HepG2 (cell line): ENCODE data around the gene AKR1A1. TPM values are rescaled to one million over a fixed set of nuclear protein-coding genes. Genes with fewer than 3 reads are reported as not detected.

Source experiments
- ATF1 ChIP-seq: IDR thresholded peaks from 2 replicates; pipeline ENCODE4 v1.6.1; 2016; ENCODE audit warnings: mild to moderate bottlenecking, control low read depth
- CENPBD1 ChIP-seq: sonication (generic); formaldehyde crosslinking; IDR thresholded peaks from 2 replicates; pipeline ENCODE4 v1.8.0; 2022; ENCODE audit warnings: missing genetic modification reagents, low read depth, mild to moderate bottlenecking, borderline replicate concordance
- FOXP4 ChIP-seq: sonication (generic); formaldehyde crosslinking; IDR thresholded peaks from 2 replicates; pipeline ENCODE4 v1.4.0; 2020; ENCODE audit warnings: missing genetic modification reagents
- HNF4G ChIP-seq, 2 experiments: sonication (generic) in 1 of 2; formaldehyde crosslinking in 1 of 2; IDR thresholded peaks; 2 replicates each; pipeline versions ENCODE4 v1.4.0 to v1.6.1; 2011 to 2020; ENCODE audit warnings: borderline replicate concordance in 2 of 2, low read depth in 2 of 2, mild to moderate bottlenecking in 2 of 2, low read length in 1 of 2, missing genetic modification reagents in 1 of 2, moderate library complexity in 1 of 2
- ISL2 ChIP-seq: sonication (generic); formaldehyde crosslinking; IDR thresholded peaks from 2 replicates; pipeline ENCODE4 v1.5.0; 2020; ENCODE audit warnings: missing genetic modification reagents
- JARID2 ChIP-seq: sonication (generic); formaldehyde crosslinking; IDR thresholded peaks from 2 replicates; pipeline ENCODE4 v1.8.1; 2023; ENCODE audit warnings: missing genetic modification reagents, inconsistent platforms; ENCODE audit not compliant: insufficient replicate concordance
- MIER3 ChIP-seq: IDR thresholded peaks from 2 replicates; pipeline ENCODE4 v1.6.1; 2016; ENCODE audit warnings: missing compliant biosample characterization, borderline replicate concordance
- MLLT10 ChIP-seq: sonication (generic); formaldehyde crosslinking; IDR thresholded peaks from 2 replicates; pipeline ENCODE4 v1.4.0; 2020; ENCODE audit warnings: missing genetic modification reagents
- NFAT5 ChIP-seq: sonication (generic); formaldehyde crosslinking; IDR thresholded peaks from 2 replicates; pipeline ENCODE4 v1.4.0; 2020; ENCODE audit warnings: missing genetic modification reagents
- NFYB ChIP-seq: sonication (generic); formaldehyde crosslinking; IDR thresholded peaks from 2 replicates; pipeline ENCODE4 v1.4.0; 2020; ENCODE audit warnings: missing genetic modification reagents
- REXO4 ChIP-seq: sonication (generic); formaldehyde crosslinking; IDR thresholded peaks from 2 replicates; pipeline ENCODE4 v1.8.0; 2022; ENCODE audit warnings: missing genetic modification reagents, mild to moderate bottlenecking, borderline replicate concordance
- RXRB ChIP-seq: IDR thresholded peaks from 2 replicates; pipeline ENCODE4 v1.6.1; 2016; ENCODE audit warnings: borderline replicate concordance, missing genetic modification reagents, missing compliant biosample characterization
- SMARCC2 ChIP-seq: fragments of 450-650 bp; IDR thresholded peaks from 2 replicates; pipeline ENCODE4 v1.6.1; 2017; ENCODE audit warnings: antibody characterized with exemption, mild to moderate bottlenecking
- SMYD3 ChIP-seq: sonication (generic); formaldehyde crosslinking; IDR thresholded peaks from 2 replicates; pipeline ENCODE4 v1.8.1; 2023; ENCODE audit warnings: mild to moderate bottlenecking, missing genetic modification reagents
- TFAP4 ChIP-seq: sonication (generic); IDR thresholded peaks from 2 replicates; pipeline ENCODE4 v1.6.1; 2016; ENCODE audit warnings: low read depth, borderline replicate concordance
- TP53 ChIP-seq: sonication (generic); formaldehyde crosslinking; conservative IDR thresholded peaks from 2 replicates; pipeline ENCODE4 v1.4.0; 2020; ENCODE audit warnings: missing genetic modification reagents
- ZNF569 ChIP-seq: sonication (generic); formaldehyde crosslinking; IDR thresholded peaks from 2 replicates; pipeline ENCODE4 v1.5.0; 2020; ENCODE audit warnings: mild to moderate bottlenecking, missing genetic modification reagents, moderate library complexity, borderline replicate concordance
- ZNF674 ChIP-seq: sonication (generic); formaldehyde crosslinking; IDR thresholded peaks from 2 replicates; pipeline ENCODE4 v1.5.0; 2020; ENCODE audit warnings: low read depth, mild to moderate bottlenecking, missing genetic modification reagents
- ZNF850 ChIP-seq: sonication (generic); formaldehyde crosslinking; conservative IDR thresholded peaks from 2 replicates; pipeline ENCODE4 v1.9.0; 2021; ENCODE audit warnings: mild to moderate bottlenecking, missing genetic modification reagents
- ZSCAN30 ChIP-seq: sonication (generic); formaldehyde crosslinking; IDR thresholded peaks from 2 replicates; pipeline ENCODE4 v1.5.0; 2020; ENCODE audit warnings: mild to moderate bottlenecking, missing genetic modification reagents
- polyA plus RNA-seq, 8 experiments: library from polyadenylated mRNA; depleted of rRNA in 3 of 8; stranded (reverse) in 7 of 8; unstranded in 1 of 8; fragments of >200 nt; fragmentation: Illumina TruSeq in 4 of 8; extraction: Trizol in 4 of 8; gene quantifications; 2 replicates each; pipeline versions ENCODE4 v1.2.1 to v1.2.3, GENCODE V29; 2011 to 2016; ENCODE audit warnings: low read depth in 4 of 8, missing spikeins in 1 of 8, mixed read lengths in 1 of 8; ENCODE audit not compliant: insufficient read depth in 1 of 8
- total RNA-seq, 5 experiments: library from RNA; depleted of rRNA; stranded (reverse); fragments of >200 nt; fragmentation: Illumina TruSeq; extraction: Trizol; gene quantifications; 2 replicates each; pipeline ENCODE4 v1.2.3, GENCODE V29; 2016; ENCODE audit warnings: low read depth in 1 of 5
- TF ChIP-seq, protein P1 (sequence below): sonication (generic); formaldehyde crosslinking; IDR thresholded peaks from 2 replicates; pipeline ENCODE4 v1.5.1; 2020; ENCODE audit warnings: mild to moderate bottlenecking, moderate library complexity, missing genetic modification reagents

AKR1A1 gene
- total and polyA plus RNA-seq, 2 of the 13 experiments (the other 11 are each of a cell fraction or from before 2014, with no cell fraction given): 181 to 217 TPM

DNA sequence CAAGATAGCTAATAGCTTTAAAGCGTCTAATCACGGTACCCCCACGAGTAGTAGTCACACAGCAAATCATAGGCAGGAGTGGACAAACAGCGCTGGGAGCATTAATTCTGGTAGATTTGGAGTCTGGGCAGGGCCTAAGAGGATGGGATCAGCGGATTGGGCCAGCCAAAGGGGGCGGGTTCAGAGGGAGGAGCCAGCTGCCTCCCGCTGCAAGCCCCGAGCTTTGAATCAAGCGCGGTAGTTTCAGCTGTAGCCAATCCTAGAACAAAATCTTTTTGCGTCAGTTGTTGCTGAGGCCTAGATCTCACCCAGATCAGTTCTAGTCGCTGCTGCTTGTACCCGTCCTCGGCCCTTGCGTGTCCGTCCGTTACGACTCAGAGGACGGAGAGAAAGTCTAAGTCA, 32.6 kb downstream of the AKR1A1 start (continued):
- TF ChIP-seq FOXP4 (CRISPR knock-in tag): no peak
- no peak for TF ChIP-seq MLLT10 (CRISPR knock-in tag)
- no peak for TF ChIP-seq TP53 (CRISPR knock-in tag)
- no peak for TF ChIP-seq RXRB (CRISPR knock-in tag)
- no peak for TF ChIP-seq NFAT5 (CRISPR knock-in tag)
- TF ChIP-seq JARID2 (CRISPR knock-in tag): no peak
- TF ChIP-seq ZSCAN30 (CRISPR knock-in tag): no peak
- no peak for TF ChIP-seq ZNF674
- peak; percentile 90 for TF ChIP-seq ATF1
- no peak for TF ChIP-seq SMARCC2
- TF ChIP-seq, protein P1, sequence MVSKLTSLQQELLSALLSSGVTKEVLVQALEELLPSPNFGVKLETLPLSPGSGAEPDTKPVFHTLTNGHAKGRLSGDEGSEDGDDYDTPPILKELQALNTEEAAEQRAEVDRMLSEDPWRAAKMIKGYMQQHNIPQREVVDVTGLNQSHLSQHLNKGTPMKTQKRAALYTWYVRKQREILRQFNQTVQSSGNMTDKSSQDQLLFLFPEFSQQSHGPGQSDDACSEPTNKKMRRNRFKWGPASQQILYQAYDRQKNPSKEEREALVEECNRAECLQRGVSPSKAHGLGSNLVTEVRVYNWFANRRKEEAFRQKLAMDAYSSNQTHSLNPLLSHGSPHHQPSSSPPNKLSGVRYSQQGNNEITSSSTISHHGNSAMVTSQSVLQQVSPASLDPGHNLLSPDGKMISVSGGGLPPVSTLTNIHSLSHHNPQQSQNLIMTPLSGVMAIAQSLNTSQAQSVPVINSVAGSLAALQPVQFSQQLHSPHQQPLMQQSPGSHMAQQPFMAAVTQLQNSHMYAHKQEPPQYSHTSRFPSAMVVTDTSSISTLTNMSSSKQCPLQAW (CRISPR knock-in tag): no peak
- TF ChIP-seq MIER3 (CRISPR knock-in tag): no peak
- peak; percentile 83 for TF ChIP-seq NFYB (CRISPR knock-in tag)
- TF ChIP-seq SMYD3: 0 out of 2 replicates have a peak, but pooled peaks have one; percentile 13
- peak; percentile 88 for TF ChIP-seq TFAP4
- TF ChIP-seq ZNF569 (CRISPR knock-in tag): no peak
- TF ChIP-seq REXO4 (CRISPR knock-in tag): no peak
- no peak for TF ChIP-seq HNF4G (IDR thresholded peaks at IDR 0.05; ENCODE audit: borderline replicate concordance, low read depth, low read length)
- TF ChIP-seq HNF4G (CRISPR knock-in tag; IDR thresholded peaks at IDR 0.05; ENCODE audit: borderline replicate concordance, low read depth): no peak
- TF ChIP-seq ISL2 (CRISPR knock-in tag): no peak; the same call in 1 of the 2 replicates
- no peak for TF ChIP-seq CENPBD1 (CRISPR knock-in tag)
- TF ChIP-seq ZNF850 (CRISPR knock-in tag): no peak
